GM19193 (cell line): ENCODE measurements around the gene LARP4B.

Experiments used
- POLR2A ChIP-seq: IDR thresholded peaks from 4 replicates; pipeline ENCODE4 v1.6.1; 2011; ENCODE audit not compliant: insufficient read depth, insufficient read length; ENCODE audit errors: extremely low read depth

LARP4B gene

DNA sequence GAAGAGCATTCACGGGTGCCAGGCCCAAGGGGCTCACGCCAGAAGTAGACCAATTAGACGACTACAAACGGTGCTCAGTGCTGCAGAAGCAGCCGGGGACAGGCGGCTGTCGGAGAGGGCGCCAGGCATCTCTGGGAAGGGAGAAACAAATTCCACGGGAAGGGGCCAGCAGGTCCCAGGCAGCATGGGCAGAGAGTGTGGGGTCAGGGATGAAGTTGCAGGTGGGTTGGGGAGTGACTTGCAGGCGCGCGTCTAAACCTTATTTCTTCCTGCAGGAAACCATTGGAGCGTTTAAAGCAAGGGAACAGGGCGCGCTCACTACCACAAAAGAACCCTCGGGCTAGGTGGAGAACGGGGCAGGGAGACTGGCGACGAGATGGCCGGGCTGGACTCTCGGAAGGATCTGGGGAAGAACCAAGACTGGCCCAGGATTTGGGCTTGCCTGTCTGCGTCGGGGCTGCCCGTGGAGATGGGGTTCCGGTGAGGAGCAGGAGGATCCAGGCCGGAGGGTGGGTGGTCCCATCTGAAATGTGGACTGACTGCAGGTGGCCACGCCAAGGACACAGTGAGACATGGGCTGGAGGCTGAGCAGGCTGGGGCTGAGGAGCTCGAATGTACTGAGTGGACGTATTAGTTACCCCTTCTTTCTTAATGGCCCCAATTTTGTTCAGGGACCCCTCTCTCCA is 125.7 kb downstream of the LARP4B start:
- TF ChIP-seq POLR2A, result peak; percentile 16

DNA sequence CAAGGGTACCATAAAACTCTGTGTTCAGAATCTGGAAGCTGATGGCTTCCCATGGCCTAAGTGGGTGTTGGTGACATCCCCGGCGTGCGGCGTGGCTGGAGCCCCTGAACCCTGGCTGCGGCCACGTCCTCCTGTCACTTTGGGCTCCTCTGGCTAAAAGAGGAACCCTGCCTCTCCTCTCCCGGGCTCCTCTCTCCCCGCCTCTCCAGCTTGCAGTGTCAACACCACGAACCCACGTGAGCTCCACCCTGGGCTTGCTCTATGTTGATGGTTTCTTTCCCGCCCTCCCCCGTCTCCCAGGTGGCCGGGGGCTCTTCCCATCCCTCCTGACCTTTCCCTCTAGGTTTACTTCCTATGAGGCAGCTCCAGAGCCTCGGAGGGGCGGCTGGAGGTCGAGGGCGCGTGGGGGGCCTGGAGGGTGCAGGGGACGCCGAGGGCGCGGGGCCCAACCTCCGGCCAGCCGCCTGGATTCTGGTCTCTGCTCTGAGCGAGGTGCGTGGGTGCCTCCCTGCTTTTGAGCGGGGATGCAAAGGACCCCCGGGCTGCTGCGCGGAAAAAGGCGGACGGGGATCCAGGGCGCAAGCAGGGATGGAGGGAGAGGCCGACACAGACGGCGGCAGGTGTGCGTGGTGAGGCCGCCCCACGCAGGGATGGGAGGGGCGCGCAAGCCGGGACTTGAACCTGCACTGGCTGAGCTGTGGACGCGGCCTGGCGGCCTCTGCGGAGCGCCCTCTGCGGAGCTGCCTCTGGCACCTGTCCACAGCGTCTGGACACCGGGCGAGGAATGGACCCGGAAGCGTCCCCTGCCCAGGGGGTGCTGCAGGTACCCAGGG is 126.5 kb downstream of the LARP4B start:
- no peak for TF ChIP-seq POLR2A

DNA sequence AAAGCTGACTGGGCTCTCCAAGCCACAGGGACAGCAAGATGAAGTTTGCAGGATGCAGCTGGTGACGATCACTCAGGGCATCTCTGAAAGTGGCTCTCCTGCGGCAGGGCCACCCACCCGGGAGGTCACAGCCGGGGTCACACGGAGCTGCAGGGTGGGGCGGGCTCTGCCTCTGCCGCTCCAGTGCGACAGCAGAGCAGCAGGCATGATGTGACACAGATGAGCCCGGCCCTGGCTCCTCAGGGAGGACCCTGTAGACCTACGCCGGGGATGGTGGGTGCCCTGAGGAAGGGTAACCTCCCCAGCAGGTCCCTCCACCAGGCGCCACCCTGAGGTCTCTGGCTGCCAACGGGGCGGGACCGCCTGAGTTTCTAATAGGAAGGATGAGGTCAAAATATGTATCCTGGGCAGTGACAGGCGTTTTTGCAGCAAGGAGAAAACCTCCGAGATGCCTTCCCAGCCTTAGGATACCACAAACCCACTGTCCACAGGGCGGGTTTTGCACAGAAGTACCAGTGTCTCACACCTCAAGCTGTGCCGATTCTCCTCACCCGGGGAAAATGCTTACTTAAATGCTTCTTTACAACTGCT is 127.2 kb downstream of the LARP4B start:
- no peak for TF ChIP-seq POLR2A

DNA sequence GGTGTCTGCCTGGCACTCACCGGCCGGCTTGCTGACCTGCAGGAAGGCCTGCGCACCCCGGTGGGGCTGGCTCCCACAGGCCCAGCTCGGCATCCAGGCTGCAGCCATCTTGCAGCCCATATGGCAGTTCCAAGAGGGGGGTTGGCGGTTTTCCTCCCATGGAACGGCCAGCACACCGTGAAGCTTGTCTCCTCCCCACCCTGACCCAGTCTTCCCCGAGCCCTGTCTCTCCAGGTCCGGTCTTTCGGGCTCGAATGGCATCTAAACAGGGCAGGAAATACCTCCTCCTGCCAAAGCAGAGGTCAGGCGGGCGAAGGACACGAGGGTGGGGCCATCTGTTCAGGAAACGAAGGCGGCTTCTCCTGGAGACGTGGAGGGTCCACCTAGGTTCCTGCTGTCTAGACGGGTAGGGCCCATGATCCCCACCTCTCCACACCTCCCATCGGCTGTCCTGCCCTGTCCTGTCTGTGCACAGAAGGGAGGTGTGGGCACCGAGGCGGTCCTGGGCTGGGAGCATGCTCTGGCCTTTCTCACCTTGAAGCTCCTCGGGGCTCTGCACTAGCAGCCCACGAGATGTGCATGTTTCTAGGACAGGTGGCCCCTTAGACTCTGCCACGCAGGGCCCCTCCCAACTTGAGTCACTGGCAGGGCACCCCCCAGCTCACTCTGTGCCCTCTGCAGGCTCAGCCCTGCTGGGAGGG is 128.3 kb downstream of the LARP4B start:
- TF ChIP-seq POLR2A, result no peak

DNA sequence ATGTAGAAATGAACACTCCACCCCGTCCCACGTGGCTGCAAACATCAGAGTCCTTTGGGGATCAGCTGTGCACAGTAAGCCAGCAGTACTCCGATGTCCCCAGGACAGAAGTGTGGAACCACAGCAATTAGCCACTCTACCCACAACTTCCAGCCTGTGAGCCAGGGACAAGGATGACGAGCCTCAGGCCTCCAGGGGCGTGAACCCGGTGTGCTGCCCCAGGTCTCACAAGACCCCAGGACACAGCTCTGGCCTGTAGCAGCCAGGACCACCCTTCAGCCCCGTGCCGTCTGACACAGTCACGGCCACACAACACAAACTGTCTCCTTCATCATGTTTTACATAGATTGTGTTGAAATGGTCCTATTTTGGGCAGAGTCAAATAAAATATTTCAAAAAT is 129.0 kb downstream of the LARP4B start:
- TF ChIP-seq POLR2A, result no peak

DNA sequence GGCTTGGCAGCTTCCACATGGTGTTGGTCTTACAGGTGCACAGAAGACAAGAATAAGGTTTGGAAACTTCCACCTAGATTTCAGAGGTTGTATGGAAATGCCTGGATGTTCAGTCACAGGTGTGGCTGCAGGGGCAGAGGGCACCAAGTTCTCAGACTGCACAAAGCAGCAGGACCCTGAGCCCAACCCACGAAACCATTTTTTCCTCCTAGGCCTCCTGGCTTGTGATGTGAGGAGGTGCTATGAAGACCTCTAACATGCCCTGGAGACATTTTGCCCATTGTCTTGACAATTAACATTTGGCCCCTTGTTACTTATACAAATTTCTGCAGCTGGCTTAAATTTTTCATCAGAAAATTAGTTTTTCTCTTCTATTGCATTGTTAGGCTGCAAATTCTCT is 134.3 kb downstream of the LARP4B start:
- TF ChIP-seq POLR2A, result no peak

DNA sequence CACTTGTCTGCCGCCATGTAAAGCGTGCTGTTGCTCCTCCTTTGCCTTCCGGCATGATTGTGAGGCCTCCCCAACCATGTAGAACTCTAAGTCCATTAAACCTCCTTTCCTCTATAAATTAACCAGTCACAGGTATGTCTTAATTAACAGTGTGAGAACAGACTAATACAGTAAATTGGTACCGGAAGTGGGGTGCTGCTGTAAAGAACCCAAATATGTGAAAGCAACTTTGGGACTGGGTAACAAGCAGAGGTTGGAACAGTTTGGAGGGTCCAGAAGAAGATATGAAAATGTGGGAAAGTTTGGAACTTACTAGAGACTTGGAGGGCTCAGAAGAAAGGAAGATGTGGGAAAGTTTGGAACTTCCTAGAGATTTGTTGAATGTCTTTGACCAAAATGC is 135.3 kb downstream of the LARP4B start:
- no peak for TF ChIP-seq POLR2A

DNA sequence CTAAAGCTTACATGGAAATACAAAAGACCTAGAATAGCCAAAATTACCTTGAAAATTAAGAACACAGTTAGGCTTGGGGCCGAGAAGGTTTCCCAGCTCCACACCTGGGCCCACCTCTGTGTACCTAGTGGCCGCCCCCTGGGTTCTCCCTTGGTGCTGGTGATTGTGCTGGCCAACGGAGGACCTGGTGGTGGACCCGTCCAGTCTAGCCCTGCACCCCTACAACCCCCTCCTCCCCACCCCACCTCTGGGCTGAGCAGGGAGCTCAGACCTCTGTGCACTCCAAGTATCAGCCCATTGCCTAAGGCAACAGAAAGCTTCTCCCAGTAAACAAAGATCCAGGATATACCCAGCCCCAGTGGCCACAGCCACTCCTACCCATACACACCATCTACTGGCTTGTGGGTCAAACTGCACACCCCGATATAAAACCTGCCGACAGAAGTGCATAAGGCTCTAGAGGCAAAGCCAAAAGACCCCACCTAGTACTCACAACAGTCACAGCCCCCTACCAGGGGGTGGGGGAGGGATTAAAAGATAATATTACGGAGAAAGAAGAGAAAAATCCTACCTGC is 137.0 kb downstream of the LARP4B start:
- TF ChIP-seq POLR2A, result no peak

DNA sequence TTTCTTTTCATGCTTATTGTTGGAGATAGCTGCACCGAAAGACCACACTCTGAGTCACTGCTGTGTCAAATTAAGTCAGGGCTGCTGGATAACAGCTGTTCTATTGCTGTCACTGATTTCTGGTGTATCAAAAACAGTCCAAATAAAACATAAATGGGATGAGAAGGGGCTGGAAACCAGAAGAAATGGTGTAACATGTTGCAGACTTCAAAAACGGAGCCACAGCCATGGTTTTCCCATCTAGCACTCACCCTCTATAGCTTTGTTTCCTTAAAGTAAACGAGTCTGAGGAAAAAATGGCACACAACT is 138.8 kb downstream of the LARP4B start:
- TF ChIP-seq POLR2A, result no peak

DNA sequence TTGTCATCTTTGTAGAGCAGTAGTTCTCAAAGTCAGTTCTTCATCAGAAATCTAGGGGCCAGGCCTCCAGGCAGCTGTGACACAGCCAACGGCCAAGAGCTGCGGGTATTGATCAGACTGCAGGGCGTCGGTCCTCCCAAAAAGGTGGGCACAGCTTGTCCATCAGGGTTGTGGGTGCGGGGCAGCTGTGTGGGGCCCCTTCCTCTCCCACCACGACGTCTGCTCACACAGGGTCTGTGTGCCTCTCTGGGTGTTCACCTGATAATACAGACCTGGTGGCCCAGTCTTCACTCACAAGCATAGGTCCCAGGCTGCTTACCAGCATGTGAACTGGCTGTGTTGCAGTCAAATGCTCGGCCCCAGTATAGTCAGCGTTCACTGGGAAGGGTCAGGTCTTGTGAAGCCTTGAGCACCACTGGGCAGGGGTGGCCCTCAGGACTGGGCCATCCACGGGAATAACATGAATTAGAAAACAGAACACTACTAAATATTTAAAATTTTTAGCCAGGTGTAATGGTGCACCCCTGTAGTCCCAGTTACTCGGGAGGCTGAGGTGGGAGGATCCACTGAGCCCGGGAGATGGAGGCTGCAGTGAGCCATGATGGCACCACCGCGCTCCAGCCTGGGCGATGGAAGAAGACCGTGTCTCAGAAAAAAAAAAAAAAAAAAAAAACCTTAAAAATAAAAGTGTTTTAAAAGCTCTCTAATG is 139.3 kb downstream of the LARP4B start:
- TF ChIP-seq POLR2A, result no peak

DNA sequence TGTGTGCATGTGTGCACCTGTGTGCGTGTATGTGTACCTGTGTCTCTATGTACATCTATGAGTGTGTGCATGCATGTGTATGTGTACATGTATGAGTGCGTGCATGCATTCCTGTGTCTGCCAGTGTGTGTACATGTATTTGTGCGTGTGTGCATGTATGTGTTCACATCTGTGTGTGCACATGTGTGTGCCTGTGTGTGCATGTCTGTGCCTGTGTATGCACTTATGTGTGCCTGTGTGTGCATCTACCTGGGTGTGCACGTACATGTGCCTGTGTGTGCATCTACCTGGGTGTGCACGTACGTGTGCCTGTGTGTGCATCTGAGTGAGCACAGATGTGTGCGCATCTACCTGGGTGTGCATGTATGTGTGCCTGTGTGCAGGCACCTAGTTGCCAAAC is 139.9 kb downstream of the LARP4B start:
- no peak for TF ChIP-seq POLR2A

DNA sequence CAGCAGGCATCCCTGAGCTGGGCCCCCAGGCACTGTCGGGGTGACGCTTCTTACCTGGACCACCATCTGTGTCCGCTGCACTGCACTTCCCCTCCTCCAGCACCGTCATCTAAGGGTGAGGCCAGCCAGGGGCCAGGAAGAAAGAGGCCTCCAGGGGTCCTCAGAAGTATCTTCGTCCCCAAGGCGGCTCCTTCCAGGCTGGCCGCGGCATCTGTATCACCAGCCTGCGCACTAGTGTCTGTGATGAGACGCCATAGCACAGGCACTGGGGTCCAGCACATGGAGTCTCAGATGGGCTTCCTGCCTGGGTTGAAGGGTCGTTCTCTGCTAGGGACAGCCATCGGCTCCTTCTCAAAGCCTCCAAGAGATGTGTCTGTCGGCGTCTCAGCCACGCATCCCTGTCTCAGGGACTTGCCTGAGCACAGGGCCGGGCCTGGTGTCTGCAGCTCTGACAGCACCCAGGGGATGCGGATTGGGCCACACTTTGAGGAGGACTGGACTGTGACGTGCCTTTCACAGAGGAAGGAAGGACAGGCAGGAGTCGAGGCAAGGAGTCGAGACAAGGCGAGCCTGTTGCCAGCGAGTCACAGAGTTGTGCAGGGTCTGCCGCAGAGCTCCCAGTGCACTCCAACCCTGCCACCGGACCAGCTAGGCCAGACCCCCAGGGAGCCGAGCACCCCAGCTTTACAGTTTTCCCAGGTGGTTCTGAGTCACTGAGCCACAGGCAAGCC is 140.5 kb downstream of the LARP4B start:
- no peak for TF ChIP-seq POLR2A

DNA sequence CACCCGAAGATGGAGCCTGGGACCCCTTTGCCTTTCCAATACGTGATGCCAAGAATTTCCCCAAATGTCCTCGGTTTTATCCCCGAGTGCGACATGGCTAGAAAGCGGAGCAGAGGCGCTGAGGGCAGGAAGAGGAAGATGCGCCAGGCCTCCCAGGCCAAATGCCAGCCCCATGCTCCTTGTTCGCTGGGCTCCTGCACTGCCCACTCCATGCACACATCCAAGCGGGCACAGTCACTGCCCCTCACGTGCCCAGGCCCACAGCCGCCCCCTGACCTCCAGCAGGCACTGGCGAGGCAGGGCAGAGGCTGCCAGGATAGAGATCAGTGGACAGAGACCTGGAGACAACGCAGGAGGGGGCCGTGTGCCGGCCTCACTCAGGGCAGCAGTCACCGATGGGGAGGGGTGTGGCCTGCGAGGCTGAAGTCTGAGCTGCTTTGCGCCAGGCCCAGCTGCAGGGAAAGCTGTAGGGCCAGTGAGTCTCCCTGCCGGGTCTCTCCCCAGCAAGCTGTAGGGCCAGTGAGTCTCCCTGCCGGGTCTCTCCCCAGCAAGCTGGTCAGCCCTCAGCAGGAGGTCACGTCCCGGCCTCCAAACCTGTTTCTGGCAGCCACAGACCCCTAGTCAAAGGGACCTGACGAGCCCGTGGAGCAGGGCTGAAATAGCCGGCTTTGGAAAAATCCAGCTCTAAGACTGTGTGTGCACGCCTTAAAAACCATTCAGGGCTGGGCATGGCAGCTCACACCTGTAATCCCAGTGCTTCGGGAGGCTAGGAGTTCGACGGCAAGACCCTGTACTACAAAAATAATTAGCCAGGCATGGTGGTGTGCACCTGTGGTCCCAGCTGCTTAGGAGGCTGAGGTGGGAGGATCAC is 141.4 kb downstream of the LARP4B start:
- no peak for TF ChIP-seq POLR2A
